Measurements from ENCODE around the gene CCDC90B.

CCDC90B gene

DNA sequence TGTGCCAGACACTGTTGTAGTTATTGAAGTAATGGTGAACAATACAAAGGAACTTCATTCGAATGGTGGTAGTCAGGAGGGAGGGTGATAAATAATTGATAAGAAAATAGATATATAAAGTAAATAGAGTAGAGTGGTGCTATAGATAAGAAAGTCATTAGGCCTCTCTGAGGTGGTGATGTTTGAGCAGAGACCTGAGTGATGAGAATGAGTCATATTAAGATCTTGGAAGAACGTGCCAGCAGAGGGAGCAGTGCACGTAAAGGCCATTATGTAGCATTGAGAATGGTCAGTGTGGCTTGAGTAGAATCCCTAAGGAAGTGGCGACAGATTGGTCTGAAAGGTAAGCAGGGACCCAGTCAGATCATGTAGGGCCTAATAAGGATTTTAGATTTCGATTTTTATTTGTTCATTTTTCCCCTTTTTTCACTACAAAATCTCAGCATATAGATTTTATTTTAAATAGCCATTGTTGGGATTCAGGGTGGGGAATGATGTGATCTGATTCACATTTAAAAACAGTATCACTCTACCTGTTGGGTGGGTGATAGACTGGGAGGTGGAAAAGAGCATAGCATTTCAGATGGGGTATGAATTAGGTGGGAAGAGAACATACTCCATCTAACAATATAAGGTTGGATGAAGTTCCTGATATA is 44.7 kb downstream of the CCDC90B start:
- FAIRE-seq (peak; percentile 73), DNase-seq (ENCODE audit: low spot score) (peak; percentile 52)

DNA sequence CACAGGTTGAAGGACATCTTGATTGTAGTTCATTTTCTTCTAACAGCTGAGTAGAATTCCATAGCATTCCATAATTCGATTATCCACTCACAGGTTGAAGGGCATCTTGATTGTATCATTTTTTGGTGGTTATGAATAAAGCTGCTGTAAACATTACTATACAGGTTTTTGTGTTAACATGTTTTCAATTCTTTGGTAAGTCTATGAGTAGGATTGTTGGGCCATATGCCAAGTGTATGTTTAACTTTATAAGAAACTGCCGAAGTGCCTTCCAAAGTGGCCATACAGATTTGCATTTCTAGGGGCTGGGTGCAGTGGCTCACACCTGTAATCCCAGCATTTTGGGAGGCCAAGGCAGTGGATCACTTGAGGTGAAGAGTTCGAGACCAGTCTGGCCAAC is 48.1 kb downstream of the CCDC90B start:
- no peak for FAIRE-seq

DNA sequence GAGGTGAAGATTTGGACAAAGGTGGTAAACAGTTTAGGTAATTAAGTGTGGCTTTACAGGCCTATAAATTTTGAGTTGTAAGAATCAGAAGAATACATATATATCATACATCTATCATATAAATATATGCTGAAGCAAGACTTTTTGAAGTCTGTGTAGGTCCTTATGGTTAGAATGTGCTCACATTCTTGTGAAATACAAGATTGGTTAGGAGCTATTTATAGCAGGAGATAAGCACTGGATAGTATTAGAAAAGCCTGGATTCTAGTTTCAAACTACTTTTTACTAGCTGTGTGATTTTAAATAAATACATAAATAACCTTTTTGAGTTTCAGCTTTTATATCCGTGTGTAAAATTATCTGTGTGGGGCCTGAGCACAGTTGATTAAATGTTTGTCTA is 50.3 kb downstream of the CCDC90B start:
- DNase-seq (ENCODE audit: low spot score): no peak
- FAIRE-seq: no peak

More for the DNA sequence above, 48.1 kb downstream of the CCDC90B start:
- no peak for DNase-seq (ENCODE audit: low spot score)

DNA sequence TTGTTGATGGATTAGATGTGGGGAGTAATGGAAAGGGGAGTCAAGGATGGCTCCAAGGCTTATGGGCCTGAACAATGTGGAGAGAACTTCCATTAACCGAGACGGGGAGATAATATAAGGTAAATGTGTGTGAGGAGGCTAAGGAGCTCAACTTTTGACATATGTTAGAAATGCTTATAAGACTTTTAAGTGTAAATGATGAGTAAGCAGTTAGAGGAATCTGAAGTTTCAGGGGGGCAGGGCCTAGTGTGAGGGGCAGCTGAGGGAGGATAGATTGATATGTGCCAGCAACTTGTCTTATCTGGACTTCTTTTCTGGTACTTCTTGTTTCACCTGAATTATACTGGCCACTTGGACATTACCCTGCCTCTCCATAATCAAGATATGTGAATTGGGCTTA is 62.7 kb downstream of the CCDC90B start:
- FAIRE-seq (no peak), DNase-seq (ENCODE audit: low spot score) (no peak)

DNA sequence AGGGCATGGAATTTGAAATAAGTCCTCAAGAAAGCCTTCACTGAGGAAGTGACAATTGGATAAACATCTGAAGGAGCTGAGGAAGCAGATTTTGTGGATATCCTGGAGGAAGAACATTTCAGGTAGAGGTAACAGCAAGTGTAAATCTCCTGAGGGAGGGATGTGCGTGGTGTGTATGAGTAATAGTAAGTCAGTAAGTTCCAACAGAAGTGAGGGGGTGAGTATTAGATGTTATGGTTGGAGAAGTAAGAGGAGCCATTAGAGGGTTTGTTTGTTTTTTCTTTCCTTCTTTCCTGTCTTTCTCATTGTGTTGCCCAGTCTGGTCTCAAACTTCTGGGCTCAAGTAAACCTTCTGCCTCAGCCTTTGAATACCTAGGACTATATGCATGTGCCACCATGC is 63.7 kb downstream of the CCDC90B start:
- DNase-seq (ENCODE audit: low spot score) (no peak), FAIRE-seq (no peak)

DNA sequence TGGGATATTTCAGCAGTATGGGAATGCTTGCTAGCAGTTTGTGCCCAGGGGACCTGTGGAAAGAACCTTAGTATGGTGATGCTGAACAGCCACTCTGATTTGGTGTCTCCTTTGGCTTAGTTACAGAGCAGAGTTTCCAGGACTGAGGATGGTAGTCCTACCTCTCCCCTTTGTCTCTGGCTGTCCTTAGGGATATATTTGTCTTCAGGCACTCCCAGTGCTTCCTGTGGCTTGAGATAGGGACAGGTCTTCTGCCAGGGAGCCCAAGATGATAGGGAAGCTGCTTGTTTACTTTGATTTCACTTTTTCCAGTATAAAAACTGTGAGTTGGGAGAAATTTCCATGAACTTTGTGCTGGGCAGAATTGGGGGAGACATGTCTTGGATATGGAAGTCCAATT is 64.5 kb downstream of the CCDC90B start:
- no peak for FAIRE-seq

DNA sequence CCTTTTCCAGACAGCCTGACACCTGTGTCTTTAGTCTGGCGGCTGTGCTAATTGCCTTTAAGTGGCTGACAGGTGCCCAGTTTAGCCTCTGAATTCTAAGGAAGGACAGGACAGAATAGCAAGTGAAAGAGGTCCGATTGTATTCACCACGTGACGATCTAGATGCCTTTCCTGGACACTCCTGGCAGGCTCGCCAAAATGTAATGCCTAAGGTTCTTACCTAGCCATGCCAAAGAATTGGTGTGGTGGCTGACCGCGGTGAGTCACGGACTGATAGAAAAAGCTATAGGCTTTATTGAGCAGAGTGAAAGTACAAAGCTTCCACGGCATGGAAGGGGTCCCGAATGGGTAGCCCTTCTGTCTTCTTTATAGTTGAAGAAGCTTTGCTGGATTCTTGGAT is 65.9 kb downstream of the CCDC90B start:
- FAIRE-seq (no peak), DNase-seq (ENCODE audit: low spot score) (no peak)

More for the DNA sequence above, 64.5 kb downstream of the CCDC90B start:
- no peak for DNase-seq (ENCODE audit: low spot score)

DNA sequence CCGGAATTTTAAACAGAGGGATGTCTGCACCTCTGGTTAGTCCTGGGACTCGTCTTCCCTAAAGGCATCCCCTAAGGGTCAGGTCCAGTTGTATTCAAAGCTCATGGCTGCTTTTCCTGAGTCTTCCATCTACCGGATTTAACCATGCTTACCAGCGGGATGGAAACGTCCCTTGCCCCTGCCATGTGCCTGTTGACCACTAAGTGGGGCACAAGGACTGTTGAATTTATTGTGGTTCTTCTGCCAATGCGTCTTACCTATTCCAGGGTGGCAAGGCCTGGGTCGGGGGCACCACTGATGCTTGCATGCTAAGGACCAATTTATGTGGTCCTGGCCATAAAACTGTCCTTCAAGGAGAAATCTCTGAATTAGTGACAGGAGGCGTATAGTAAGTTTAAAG is 67.1 kb downstream of the CCDC90B start:
- DNase-seq (ENCODE audit: low spot score): no peak
- FAIRE-seq: no peak
